ENCODE data around the gene MAPK8IP1.

MAPK8IP1 gene

GRCh38 chr11:45860348-45860747 is 25.1 kb upstream of the MAPK8IP1 start:
- no peak for DNase-seq (ENCODE audit: low read depth in 2 of 2)

- no peak for DNase-seq (ENCODE audit: low read depth in 2 of 2)
Measured at GRCh38 chr11:45860764-45861510, 24.5 kb upstream of the MAPK8IP1 start.

GRCh38 chr11:45864041-45864440 is 21.4 kb upstream of the MAPK8IP1 start:
- DNase-seq (ENCODE audit: low read depth in 2 of 2): no peak

GRCh38 chr11:45869551-45869950 is 15.9 kb upstream of the MAPK8IP1 start:
- no peak for DNase-seq (ENCODE audit: low read depth in 2 of 2)

GRCh38 chr11:45870706-45871105 is 14.7 kb upstream of the MAPK8IP1 start:
- DNase-seq (ENCODE audit: low read depth in 2 of 2): no peak

GRCh38 chr11:45871638-45872037 is 13.8 kb upstream of the MAPK8IP1 start:
- no peak for DNase-seq (ENCODE audit: low read depth in 2 of 2)

- DNase-seq (ENCODE audit: low read depth in 2 of 2): no peak
Measured at GRCh38 chr11:45872651-45873356, 12.6 kb upstream of the MAPK8IP1 start.

GRCh38 chr11:45876401-45876800 is 9.1 kb upstream of the MAPK8IP1 start:
- no peak for DNase-seq (ENCODE audit: low read depth in 2 of 2)

- DNase-seq (ENCODE audit: low read depth in 2 of 2): no peak
Measured at GRCh38 chr11:45877221-45877620, 8.2 kb upstream of the MAPK8IP1 start.

GRCh38 chr11:45877845-45878244 is 7.6 kb upstream of the MAPK8IP1 start:
- DNase-seq (ENCODE audit: low read depth in 2 of 2): no peak

- no peak for DNase-seq (ENCODE audit: low read depth in 2 of 2)
Measured at GRCh38 chr11:45879803-45880686, 5.4 kb upstream of the MAPK8IP1 start.

GRCh38 chr11:45880772-45881570 is 4.5 kb upstream of the MAPK8IP1 start:
- DNase-seq (ENCODE audit: low read depth in 2 of 2): no peak

- DNase-seq (ENCODE audit: low read depth in 2 of 2): no peak
Measured at GRCh38 chr11:45881708-45882368, 3.6 kb upstream of the MAPK8IP1 start.

- DNase-seq (ENCODE audit: low read depth in 2 of 2): no peak
Measured at GRCh38 chr11:45884596-45885185, 760 bp upstream of the MAPK8IP1 start.

GRCh38 chr11:45885921-45886721 is 670 bp downstream of the MAPK8IP1 start:
- DNase-seq (ENCODE audit: low read depth in 2 of 2): no peak

- DNase-seq (ENCODE audit: low read depth in 2 of 2): no peak
Measured at GRCh38 chr11:45886816-45887520, 1.5 kb downstream of the MAPK8IP1 start.

GRCh38 chr11:45887587-45887986 is 2.1 kb downstream of the MAPK8IP1 start:
- DNase-seq (ENCODE audit: low read depth in 2 of 2): no peak

- no peak for DNase-seq (ENCODE audit: low read depth in 2 of 2)
Measured at GRCh38 chr11:45889555-45889954, 4.1 kb downstream of the MAPK8IP1 start.

GRCh38 chr11:45889966-45890365 is 4.5 kb downstream of the MAPK8IP1 start:
- no peak for DNase-seq (ENCODE audit: low read depth in 2 of 2)
